ENCODE data around the gene RNF183.

DNA sequence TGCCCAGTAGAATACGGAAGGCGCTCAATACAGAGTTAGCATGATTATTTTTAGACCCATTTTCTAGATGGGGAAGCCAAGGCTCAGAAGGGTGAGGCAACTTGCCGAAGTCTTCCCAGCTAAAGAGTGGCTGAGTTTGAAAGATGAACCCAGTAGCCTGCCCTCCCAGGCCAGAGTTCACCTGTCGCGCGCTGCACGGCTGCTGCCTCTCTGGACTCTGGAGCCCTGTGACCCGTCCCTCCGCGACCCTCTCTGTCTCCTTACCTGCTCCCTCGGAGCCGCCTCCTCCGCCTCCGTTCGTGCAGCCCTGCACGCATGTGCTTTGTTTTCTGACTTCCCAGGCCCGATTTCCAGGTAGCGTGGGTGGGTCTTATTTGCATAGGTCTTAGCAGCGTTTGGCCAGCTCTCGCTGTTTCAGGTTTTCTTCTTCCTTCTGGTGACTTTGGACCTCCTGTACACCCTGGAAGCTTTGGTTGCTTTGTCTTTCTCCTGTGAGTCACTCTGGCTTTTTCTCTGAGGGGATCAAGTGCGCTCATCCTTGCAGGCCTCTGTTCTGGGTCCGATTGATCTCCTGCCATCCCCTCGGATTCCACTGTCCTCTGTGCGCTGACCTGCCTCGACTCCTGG, at the start of gene RNF183:
- no peak for TF ChIP-seq POLR2A (IDR thresholded peaks at IDR 0.05)
- TF ChIP-seq, protein P1, sequence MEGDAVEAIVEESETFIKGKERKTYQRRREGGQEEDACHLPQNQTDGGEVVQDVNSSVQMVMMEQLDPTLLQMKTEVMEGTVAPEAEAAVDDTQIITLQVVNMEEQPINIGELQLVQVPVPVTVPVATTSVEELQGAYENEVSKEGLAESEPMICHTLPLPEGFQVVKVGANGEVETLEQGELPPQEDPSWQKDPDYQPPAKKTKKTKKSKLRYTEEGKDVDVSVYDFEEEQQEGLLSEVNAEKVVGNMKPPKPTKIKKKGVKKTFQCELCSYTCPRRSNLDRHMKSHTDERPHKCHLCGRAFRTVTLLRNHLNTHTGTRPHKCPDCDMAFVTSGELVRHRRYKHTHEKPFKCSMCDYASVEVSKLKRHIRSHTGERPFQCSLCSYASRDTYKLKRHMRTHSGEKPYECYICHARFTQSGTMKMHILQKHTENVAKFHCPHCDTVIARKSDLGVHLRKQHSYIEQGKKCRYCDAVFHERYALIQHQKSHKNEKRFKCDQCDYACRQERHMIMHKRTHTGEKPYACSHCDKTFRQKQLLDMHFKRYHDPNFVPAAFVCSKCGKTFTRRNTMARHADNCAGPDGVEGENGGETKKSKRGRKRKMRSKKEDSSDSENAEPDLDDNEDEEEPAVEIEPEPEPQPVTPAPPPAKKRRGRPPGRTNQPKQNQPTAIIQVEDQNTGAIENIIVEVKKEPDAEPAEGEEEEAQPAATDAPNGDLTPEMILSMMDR (IDR thresholded peaks at IDR 0.05) = no peak
